HepG2 (cell line): ENCODE results near the gene NSD1. TPM values are rescaled to one million over a fixed set of nuclear protein-coding genes. Genes with fewer than 3 reads are reported as not detected.

Source experiments
- ATAC-seq: fragments of 200-7000 bp; cut with Tn5 transposase; 3 replicates; pipeline ENCODE4 v1.9.1; 2020; ENCODE audit warnings: mild to moderate bottlenecking, moderate library complexity
- BruUV-seq: library from RNA; stranded (reverse); fragments of 400-500 nt; replicated peaks from 2 replicates; lab custom pipeline; 2021; lab: Mats Ljungman, UMichigan
- CTCF ChIA-PET: fragments of 300-600 bp; formaldehyde crosslinking; extraction: SDS; loops from one replicate; lab custom pipeline; 2021; ENCODE audit warnings: low total read pairs, inconsistent platforms, low intra/inter-chr PET ratio; lab: Yijun Ruan, JAX
- POLR2A ChIA-PET: fragments of 350-600 bp; sonication (Branson Sonifier 250); formaldehyde crosslinking; loops from one replicate; lab custom pipeline; 2020; ENCODE audit warnings: antibody characterized with exemption, inconsistent platforms; lab: Yijun Ruan, JAX
- DNase-seq: peaks from one replicate; pipeline ENCODE4 v3.0.0-alpha.2; 2015; ENCODE audit warnings: low spot score
- FAIRE-seq: peaks from 3 replicates; lab custom pipeline; 2011; peaks lifted over from hg19 to GRCh38; lab: Jason Lieb, UNC
- H2AFZ ChIP-seq: one replicate; pipeline ENCODE4 v1.6.1; 2011; ENCODE audit warnings: low read length, inconsistent platforms
- H3K27ac ChIP-seq: fragments of 300-600 bp; 3 replicates; pipeline ENCODE4 v1.8.0; 2011; ENCODE audit warnings: mixed run types, mild to moderate bottlenecking, mixed read lengths, low read length, inconsistent platforms; ENCODE audit not compliant: insufficient read depth; ENCODE audit errors: extremely low read length
- H3K27me3 ChIP-seq, 2 experiments: fragments of 200-600 bp in 1 of 2; 2 replicates in 1 of 2; 3 replicates in 1 of 2; pipeline versions ENCODE4 v1.6.0 to v1.8.0; 2011; ENCODE audit warnings: low read length in 2 of 2, mild to moderate bottlenecking in 2 of 2, moderate library complexity in 2 of 2, inconsistent platforms in 1 of 2; ENCODE audit not compliant: insufficient read depth in 2 of 2, control insufficient read depth in 1 of 2
- H3K36me3 ChIP-seq, 2 experiments: fragments of 200-600 bp in 1 of 2; replicated peaks in 1 of 2; 2 replicates in 1 of 2; 3 replicates in 1 of 2; pipeline versions ENCODE4 v1.5.1 to v1.8.0; 2011; ENCODE audit warnings: low read length in 2 of 2, inconsistent platforms in 1 of 2; ENCODE audit not compliant: insufficient read depth in 2 of 2, control insufficient read depth in 1 of 2
- H3K4me1 ChIP-seq: 2 replicates; pipeline ENCODE4 v1.5.1; 2012; ENCODE audit warnings: low read length, inconsistent platforms; ENCODE audit not compliant: insufficient read depth
- H3K4me2 ChIP-seq: 2 replicates; pipeline ENCODE4 v1.6.0; 2011; ENCODE audit warnings: low read depth, low read length, inconsistent platforms
- H3K4me3 ChIP-seq, 3 experiments: fragments of 200-600 bp in 1 of 3; sonication (generic), shearing (Covaris generic) in 1 of 3; replicated peaks in 1 of 3; 2 replicates each; pipeline ENCODE4 v1.5.1; 2011 to 2016; ENCODE audit warnings: low read length in 3 of 3, inconsistent platforms in 2 of 3, low read depth in 2 of 3, mild to moderate bottlenecking in 2 of 3, control low read depth in 1 of 3, mixed read lengths in 1 of 3; ENCODE audit not compliant: insufficient read depth in 1 of 3
- H3K79me2 ChIP-seq: one replicate; pipeline ENCODE4 v1.6.1; 2011; ENCODE audit warnings: low read length, inconsistent platforms; ENCODE audit not compliant: insufficient read depth
- H3K9ac ChIP-seq: 2 replicates; pipeline ENCODE4 v1.6.0; 2011; ENCODE audit warnings: mild to moderate bottlenecking, low read depth, low read length, inconsistent platforms; ENCODE audit not compliant: insufficient read depth
- H3K9me3 ChIP-seq: 2 replicates; pipeline ENCODE4 v1.5.1; 2012; ENCODE audit warnings: mild to moderate bottlenecking, low read length
- H4K20me1 ChIP-seq: 2 replicates; pipeline ENCODE4 v1.6.0; 2011; ENCODE audit warnings: inconsistent platforms, mild to moderate bottlenecking, low read length, moderate library complexity; ENCODE audit not compliant: insufficient read depth
- ATF4 ChIP-seq, 2 experiments: fragments of 450-650 bp in 1 of 2; sonication (generic) in 1 of 2; formaldehyde crosslinking; IDR thresholded peaks; 2 replicates each; pipeline versions ENCODE4 v1.5.0 to v1.8.0; 2020 to 2022; ENCODE audit warnings: mild to moderate bottlenecking in 1 of 2, missing genetic modification reagents in 1 of 2
- HMGA1 ChIP-seq: sonication (generic); formaldehyde crosslinking; conservative IDR thresholded peaks from 2 replicates; pipeline ENCODE4 v1.4.0; 2020; ENCODE audit warnings: missing genetic modification reagents
- LRRFIP1 ChIP-seq: sonication (generic); formaldehyde crosslinking; conservative IDR thresholded peaks from 2 replicates; pipeline ENCODE4 v1.4.0; 2020; ENCODE audit warnings: missing genetic modification reagents
- MATR3 ChIP-seq: sonication (generic); formaldehyde crosslinking; IDR thresholded peaks from 2 replicates; pipeline ENCODE4 v1.4.0; 2020; ENCODE audit warnings: missing genetic modification reagents
- PAXIP1 ChIP-seq: sonication (generic); formaldehyde crosslinking; conservative IDR thresholded peaks from 2 replicates; pipeline ENCODE4 v1.4.0; 2020; ENCODE audit warnings: mild to moderate bottlenecking, missing genetic modification reagents, moderate library complexity
- RBM22 ChIP-seq: fragments of 200-400 bp; formaldehyde crosslinking; optimal IDR thresholded peaks from 2 replicates; pipeline ENCODE3; 2017; ENCODE audit warnings: mild to moderate bottlenecking, low read length, moderate library complexity
- ZKSCAN5 ChIP-seq: sonication (generic); formaldehyde crosslinking; IDR thresholded peaks from 2 replicates; pipeline ENCODE4 v1.5.1; 2020; ENCODE audit warnings: mild to moderate bottlenecking, missing genetic modification reagents
- ZNF609 ChIP-seq: sonication (generic); formaldehyde crosslinking; IDR thresholded peaks from 2 replicates; pipeline ENCODE4 v1.4.0; 2020; ENCODE audit warnings: mild to moderate bottlenecking, missing genetic modification reagents, borderline replicate concordance
- ZSCAN30 ChIP-seq: sonication (generic); formaldehyde crosslinking; IDR thresholded peaks from 2 replicates; pipeline ENCODE4 v1.5.0; 2020; ENCODE audit warnings: mild to moderate bottlenecking, missing genetic modification reagents
- WGBS: methylation state at CpG from one replicate; pipeline ENCODE4 v1.1.6; 2017; ENCODE audit warnings: low lambda C conversion rate; 5-methylcytosine and 5-hydroxymethylcytosine counted together
- in situ Hi-C: cut with HindIII; loops from 2 replicates; pipeline ENCODE4 v1.10.0; 2017; ENCODE audit warnings: low pct_unique_long_range_greater_than_20kb; ENCODE audit not compliant: extremely low pct_ligation_motif_present
- intact Hi-C: fragments of 100-400 bp; cut with micrococcal nuclease; formaldehyde crosslinking; loops from one replicate; pipeline ENCODE4 v1.10.0; 2022; ENCODE audit not compliant: unreplicated experiment
- polyA plus RNA-seq, 8 experiments: library from polyadenylated mRNA; depleted of rRNA in 3 of 8; stranded (reverse) in 7 of 8; unstranded in 1 of 8; fragments of >200 nt; fragmentation: Illumina TruSeq in 4 of 8; extraction: Trizol in 4 of 8; gene quantifications; 2 replicates each; pipeline versions ENCODE4 v1.2.1 to v1.2.3, GENCODE V29; 2011 to 2016; ENCODE audit warnings: low read depth in 4 of 8, missing spikeins in 1 of 8, mixed read lengths in 1 of 8; ENCODE audit not compliant: insufficient read depth in 1 of 8
- total RNA-seq, 5 experiments: library from RNA; depleted of rRNA; stranded (reverse); fragments of >200 nt; fragmentation: Illumina TruSeq; extraction: Trizol; gene quantifications; 2 replicates each; pipeline ENCODE4 v1.2.3, GENCODE V29; 2016; ENCODE audit warnings: low read depth in 1 of 5

NSD1 gene
- total and polyA plus RNA-seq, 2 of the 13 experiments (the other 11 are each of a cell fraction or from before 2014, with no cell fraction given): 0.01 to 0.09 TPM

- H3K4me3 ChIP-seq: no peak overlapping the region
- H3K27ac ChIP-seq: no peak overlapping the region
- peaks cover 32 to 67% of the 10 kb centered on the region in 2 experiments for H3K36me3 ChIP-seq
- intact Hi-C loops (no loop called here), in situ Hi-C loops (no loop called here)
- no TSS peak for BruUV-seq
- ATAC-seq (no peak), DNase-seq (no peak), FAIRE-seq (no peak)
- H3K9ac ChIP-seq: no peak overlapping the region
- peaks cover 2% of the 10 kb centered on the region for H3K79me2 ChIP-seq
- no peak overlapping the region for H2AFZ ChIP-seq
- POLR2A ChIA-PET: interaction anchor here (0.7 kb wide), 1 partner anchor 23 kb away, joined by 3 read pairs; no protein-coding TSS in a partner anchor
- H3K4me1 ChIP-seq: peaks cover 26% of the 10 kb centered on the region
- H3K4me2 ChIP-seq: no peak overlapping the region
- WGBS: 96% methylated on average over 22 of the region's 27 CpGs
- no peaks in the 10 kb centered on the region for H3K27me3 ChIP-seq
- H4K20me1 ChIP-seq: no peaks in the 10 kb centered on the region
- CTCF ChIA-PET: no interaction called here
- no peaks in the 10 kb centered on the region for H3K9me3 ChIP-seq
- TF ChIP-seq ZSCAN30: no peak
- TF ChIP-seq HMGA1 (CRISPR knock-in tag): no peak
- no peak for TF ChIP-seq ATF4 (CRISPR knock-in tag; IDR thresholded peaks at IDR 0.05)
- no peak for TF ChIP-seq LRRFIP1
- TF ChIP-seq ZNF609: no peak
- TF ChIP-seq ZKSCAN5 (CRISPR knock-in tag): no peak
- no peak for TF ChIP-seq PAXIP1
- no peak for TF ChIP-seq MATR3 (CRISPR knock-in tag)
- peak; percentile 31 for TF ChIP-seq RBM22
Measured at GRCh38 chr5:177330991-177331842, 197.6 kb downstream of the NSD1 start.
